Right lobe of liver (tissue), 6 donors: Measurements from ENCODE around the gene BICC1. TPM values are rescaled to one million over a fixed set of nuclear protein-coding genes. Genes with fewer than 3 reads are reported as not detected.

Source experiments
- ATAC-seq, 4 donors: fragments of 200-7000 bp; cut with Tn5 transposase; one replicate each; pipeline ENCODE4 v1.9.1; 2020; ENCODE audit warnings: mild to moderate bottlenecking in 4 of 4, moderate library complexity in 4 of 4
- DNase-seq, 3 donors: peaks; one replicate each; pipeline ENCODE4 v3.0.0-alpha.2; 2020
- H3K27ac ChIP-seq, 3 donors: fragments of 200-600 bp; one replicate each; pipeline ENCODE4 v1.8.0; 2022
- H3K27me3 ChIP-seq, 2 donors: fragments of 200-600 bp; one replicate each; pipeline ENCODE4 v1.8.0; 2022
- H3K36me3 ChIP-seq, 4 donors: fragments of 200-600 bp; sonication (generic) in 1 of 4; one replicate each; pipeline versions ENCODE4 v1.5.1 to v1.8.0; 2017 to 2022; ENCODE audit warnings: control low read depth in 1 of 4
- H3K4me1 ChIP-seq, 4 donors: fragments of 200-600 bp; sonication (generic) in 1 of 4; one replicate each; pipeline versions ENCODE4 v1.5.1 to v1.8.0; 2017 to 2022; ENCODE audit warnings: control low read depth in 1 of 4
- H3K4me3 ChIP-seq, 3 donors: fragments of 200-600 bp; one replicate each; pipeline ENCODE4 v1.8.0; 2022
- H3K9me3 ChIP-seq, 4 donors: fragments of 200-600 bp; sonication (generic) in 1 of 4; one replicate each; pipeline versions ENCODE4 v1.5.1 to v1.8.0; 2017 to 2022; ENCODE audit warnings: control low read depth in 1 of 4
- CTCF ChIP-seq, 4 donors: fragments of 200-600 bp in 3 of 4; fragments of 450-650 bp in 1 of 4; IDR thresholded peaks; one replicate each; pipeline versions ENCODE4 v1.5.1 to v1.8.0; 2016 to 2022; ENCODE audit warnings: antibody characterized with exemption in 4 of 4, mild to moderate bottlenecking in 2 of 4
- POLR2A ChIP-seq: fragments of 450-650 bp; IDR thresholded peaks from one replicate; pipeline ENCODE4 v1.6.1; 2017; ENCODE audit warnings: antibody characterized with exemption, mild to moderate bottlenecking
- WGBS: methylation state at CpG from one replicate; pipeline ENCODE4 v1.1.6; 2018; ENCODE audit warnings: low coverage, low lambda C conversion rate; ENCODE audit not compliant: insufficient coverage; ENCODE audit errors: missing lambda C conversion rate; 5-methylcytosine and 5-hydroxymethylcytosine counted together
- intact Hi-C, 2 donors: fragments of 100-400 bp; cut with DNase I; formaldehyde crosslinking; loops; one replicate each; pipeline versions ENCODE4 v1.11.2 to v1.14.1; 2022
- long read RNA-seq: library from polyadenylated mRNA; unstranded; transcript quantifications from one replicate; pipeline ENCODE4 v2.0.0, GENCODE V29; 2019
- total RNA-seq, 6 experiments: library from RNA; depleted of rRNA in 2 of 6; stranded (reverse); fragments of >200 nt in 2 of 6; fragmentation: NEBNext Ultra II Directional in 3 of 6; extraction: Animal tissue kit (Norgen Biotek cat#: 25700) in 3 of 6; gene quantifications; one replicate each; pipeline versions ENCODE4 v1.1.0 to v1.2.4, GENCODE V29; 2016 to 2023
- donor health status: DM: no; HTN: yes; CAD: no.
- donor health status: DM: no; HTN: no; CAD: no.
- donor health status: DM: no; HTN: no; CAD: no.
- donor health status: DM: no; HTN: yes; CAD: no.
- donor health status: DM: no; HTN: yes; CAD: no.

The BICC1 gene, protein sequence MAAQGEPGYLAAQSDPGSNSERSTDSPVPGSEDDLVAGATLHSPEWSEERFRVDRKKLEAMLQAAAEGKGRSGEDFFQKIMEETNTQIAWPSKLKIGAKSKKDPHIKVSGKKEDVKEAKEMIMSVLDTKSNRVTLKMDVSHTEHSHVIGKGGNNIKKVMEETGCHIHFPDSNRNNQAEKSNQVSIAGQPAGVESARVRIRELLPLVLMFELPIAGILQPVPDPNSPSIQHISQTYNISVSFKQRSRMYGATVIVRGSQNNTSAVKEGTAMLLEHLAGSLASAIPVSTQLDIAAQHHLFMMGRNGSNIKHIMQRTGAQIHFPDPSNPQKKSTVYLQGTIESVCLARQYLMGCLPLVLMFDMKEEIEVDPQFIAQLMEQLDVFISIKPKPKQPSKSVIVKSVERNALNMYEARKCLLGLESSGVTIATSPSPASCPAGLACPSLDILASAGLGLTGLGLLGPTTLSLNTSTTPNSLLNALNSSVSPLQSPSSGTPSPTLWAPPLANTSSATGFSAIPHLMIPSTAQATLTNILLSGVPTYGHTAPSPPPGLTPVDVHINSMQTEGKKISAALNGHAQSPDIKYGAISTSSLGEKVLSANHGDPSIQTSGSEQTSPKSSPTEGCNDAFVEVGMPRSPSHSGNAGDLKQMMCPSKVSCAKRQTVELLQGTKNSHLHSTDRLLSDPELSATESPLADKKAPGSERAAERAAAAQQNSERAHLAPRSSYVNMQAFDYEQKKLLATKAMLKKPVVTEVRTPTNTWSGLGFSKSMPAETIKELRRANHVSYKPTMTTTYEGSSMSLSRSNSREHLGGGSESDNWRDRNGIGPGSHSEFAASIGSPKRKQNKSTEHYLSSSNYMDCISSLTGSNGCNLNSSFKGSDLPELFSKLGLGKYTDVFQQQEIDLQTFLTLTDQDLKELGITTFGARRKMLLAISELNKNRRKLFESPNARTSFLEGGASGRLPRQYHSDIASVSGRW
- 1 to 10 TPM; 1.2 to 9.0 (median 2.3) TPM for total RNA-seq
- long read RNA-seq = 0 reads

DNA sequence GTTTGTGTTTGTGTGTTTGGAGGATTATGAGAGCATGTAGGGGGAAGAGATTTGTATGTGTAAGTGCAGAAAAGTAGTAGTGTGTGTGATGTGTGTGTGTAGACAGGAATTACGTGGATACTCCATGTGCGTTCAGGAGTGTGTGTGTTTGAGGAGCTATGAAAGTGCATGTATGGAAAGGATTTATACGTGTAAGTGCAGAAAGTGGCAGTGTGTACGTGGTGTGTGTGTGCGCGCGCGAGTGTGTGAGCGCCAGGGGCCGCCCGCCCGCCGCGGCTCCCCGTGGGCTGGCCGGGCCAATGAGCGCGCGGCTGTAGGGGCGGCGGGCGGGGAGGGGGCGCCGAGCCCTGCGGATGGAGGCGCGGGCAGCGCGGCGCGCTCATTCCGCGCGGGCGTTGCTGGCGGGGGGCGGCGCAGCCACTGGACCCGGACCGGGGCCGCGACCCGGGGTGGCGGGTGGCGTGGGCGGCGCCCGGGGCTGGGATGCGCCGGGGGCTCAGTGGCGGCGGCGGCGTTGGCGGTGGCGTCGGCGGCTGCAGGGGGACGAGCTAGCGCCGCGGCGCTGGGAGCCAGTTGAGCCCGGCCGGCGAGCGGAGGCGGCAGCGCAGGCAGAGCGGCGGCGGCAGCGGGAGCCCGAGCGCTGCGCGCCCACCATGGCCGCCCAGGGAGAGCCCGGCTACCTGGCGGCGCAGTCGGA is at the start of gene BICC1:
TSS of gene BICC1 (plus strand) at position 382 of the 697 bp plus-strand sequence. CDS start at position 654, 272 bp downstream.
- WGBS = 0% methylated on average over 5 of the region's 82 CpGs
- peak; percentile 30 to 57 (median 45) for DNase-seq
- intact Hi-C loops = no loop called here

GRCh38 chr10:58464956-58465355 is 47.7 kb upstream of the BICC1 start:
- TF ChIP-seq POLR2A = no peak
- no peak for TF ChIP-seq CTCF (IDR thresholded peaks at IDR 0.05)
- Histone ChIP-seq H3K4me1 (peaks cover 0 to 5% (median 0%) of the 10 kb centered on the region in 4 donors), H3K27me3 (no peaks in the 10 kb centered on the region), H3K4me3 (no peak overlapping the region), H3K36me3 (no peaks in the 10 kb centered on the region), H3K9me3 (no peaks in the 10 kb centered on the region), H3K27ac (no peak overlapping the region)
- intact Hi-C loops = no loop called here
- DNase-seq (no peak), ATAC-seq (no peak)
- WGBS = 100% methylated on average over 1 of the region's 2 CpGs

More for the DNA sequence above, at the start of gene BICC1:
- peak; percentile 56 to 69 (median 62) for ATAC-seq
- peak within 1 kb of the TSS in 2 of 3 donors; percentile 20 to 36 for H3K27ac ChIP-seq
- H3K27me3 ChIP-seq = no peaks in the 10 kb centered on the region
- no peaks in the 10 kb centered on the region for H3K9me3 ChIP-seq
- peak within 1 kb of the TSS; percentile 43 to 55 (median 44) for H3K4me3 ChIP-seq
- H3K36me3 ChIP-seq = no peaks in the 10 kb centered on the region
- no peak for TF ChIP-seq POLR2A
- no peak for TF ChIP-seq CTCF (IDR thresholded peaks at IDR 0.05)
- peaks cover 0 to 9% (median 0%) of the 10 kb centered on the region in 4 donors for H3K4me1 ChIP-seq

GRCh38 chr10:58465629-58466028 is 47.0 kb upstream of the BICC1 start:
- H3K9me3 ChIP-seq = no peaks in the 10 kb centered on the region
- H3K27me3 ChIP-seq = no peaks in the 10 kb centered on the region
- DNase-seq (no peak), ATAC-seq (no peak)
- no peak overlapping the region for H3K4me3 ChIP-seq
- no peak overlapping the region for H3K27ac ChIP-seq
- H3K36me3 ChIP-seq = no peaks in the 10 kb centered on the region
- intact Hi-C loops = no loop called here
- no peak for TF ChIP-seq POLR2A
- H3K4me1 ChIP-seq = peaks cover 0 to 5% (median 0%) of the 10 kb centered on the region in 4 donors
- WGBS = 58% methylated on average over 3 of the region's 4 CpGs

- WGBS = 12% methylated on average over 2 of the region's 2 CpGs
- Histone ChIP-seq H3K4me3 (no peak overlapping the region), H3K36me3 (no peaks in the 10 kb centered on the region), H3K9me3 (no peaks in the 10 kb centered on the region), H3K27me3 (no peaks in the 10 kb centered on the region), H3K4me1 (peaks cover 0 to 5% (median 0%) of the 10 kb centered on the region in 4 donors), H3K27ac (peak overlapping the region in 1 of 3 donors; percentile 4)
- ATAC-seq = peak in 2 of 4 donors; percentile 61 to 79
- no peak for DNase-seq
- TF ChIP-seq POLR2A = no peak
- TF ChIP-seq CTCF (IDR thresholded peaks at IDR 0.05) = no peak
- intact Hi-C loops = no loop called here
These were observed 44.6 kb upstream of the BICC1 start for GRCh38 chr10:58467931-58468635.
